AG09309 (cell line): Measurements from ENCODE around the gene AFMID.

Source experiments
- DNase-seq: peaks from one replicate; pipeline ENCODE4 v3.0.0-alpha.2; 2010; ENCODE audit warnings: low read depth
- H3K4me3 ChIP-seq: 2 replicates; pipeline ENCODE4 v1.5.1; 2011; ENCODE audit warnings: mild to moderate bottlenecking, low read depth, low read length, moderate library complexity; ENCODE audit not compliant: control insufficient read depth
- TF ChIP-seq, protein P1 (sequence below): IDR thresholded peaks from 2 replicates; pipeline ENCODE4 v1.5.1; 2011; ENCODE audit warnings: mild to moderate bottlenecking, low read depth, low read length, inconsistent platforms; ENCODE audit not compliant: insufficient read depth, control insufficient read depth; ENCODE audit errors: missing control alignments

AFMID gene

DNA sequence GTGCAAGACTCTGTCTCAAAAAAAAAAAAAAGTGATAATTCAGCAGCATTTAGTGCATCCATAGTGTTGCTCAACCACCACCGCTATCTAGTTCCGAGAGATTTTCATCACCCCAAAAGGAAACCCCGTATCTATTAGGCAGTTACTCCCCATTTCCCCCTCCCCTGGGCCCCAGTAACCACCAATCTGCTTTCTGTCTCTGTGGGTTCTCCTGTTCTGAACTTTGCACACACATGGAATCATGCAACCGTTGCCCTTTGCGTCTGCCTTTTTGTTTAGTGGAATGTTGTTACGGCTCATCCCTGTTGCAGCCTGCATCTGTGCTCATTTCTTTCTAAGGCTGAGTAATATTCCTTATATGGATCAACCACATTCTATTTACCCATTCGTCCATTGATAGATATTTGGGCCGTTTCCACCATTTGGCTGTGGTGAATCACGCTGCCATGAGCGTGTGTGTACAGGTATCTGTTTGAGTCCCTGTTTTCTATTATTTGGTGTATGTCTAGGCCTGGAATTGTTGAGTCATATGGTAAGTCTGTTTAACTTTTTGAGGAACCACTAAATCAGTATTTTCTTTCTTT is 27.5 kb upstream of the AFMID start:
- TF ChIP-seq, protein P1, sequence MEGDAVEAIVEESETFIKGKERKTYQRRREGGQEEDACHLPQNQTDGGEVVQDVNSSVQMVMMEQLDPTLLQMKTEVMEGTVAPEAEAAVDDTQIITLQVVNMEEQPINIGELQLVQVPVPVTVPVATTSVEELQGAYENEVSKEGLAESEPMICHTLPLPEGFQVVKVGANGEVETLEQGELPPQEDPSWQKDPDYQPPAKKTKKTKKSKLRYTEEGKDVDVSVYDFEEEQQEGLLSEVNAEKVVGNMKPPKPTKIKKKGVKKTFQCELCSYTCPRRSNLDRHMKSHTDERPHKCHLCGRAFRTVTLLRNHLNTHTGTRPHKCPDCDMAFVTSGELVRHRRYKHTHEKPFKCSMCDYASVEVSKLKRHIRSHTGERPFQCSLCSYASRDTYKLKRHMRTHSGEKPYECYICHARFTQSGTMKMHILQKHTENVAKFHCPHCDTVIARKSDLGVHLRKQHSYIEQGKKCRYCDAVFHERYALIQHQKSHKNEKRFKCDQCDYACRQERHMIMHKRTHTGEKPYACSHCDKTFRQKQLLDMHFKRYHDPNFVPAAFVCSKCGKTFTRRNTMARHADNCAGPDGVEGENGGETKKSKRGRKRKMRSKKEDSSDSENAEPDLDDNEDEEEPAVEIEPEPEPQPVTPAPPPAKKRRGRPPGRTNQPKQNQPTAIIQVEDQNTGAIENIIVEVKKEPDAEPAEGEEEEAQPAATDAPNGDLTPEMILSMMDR: no peak
- peak; percentile 53 for DNase-seq
- H3K4me3 ChIP-seq: no peak overlapping the region

DNA sequence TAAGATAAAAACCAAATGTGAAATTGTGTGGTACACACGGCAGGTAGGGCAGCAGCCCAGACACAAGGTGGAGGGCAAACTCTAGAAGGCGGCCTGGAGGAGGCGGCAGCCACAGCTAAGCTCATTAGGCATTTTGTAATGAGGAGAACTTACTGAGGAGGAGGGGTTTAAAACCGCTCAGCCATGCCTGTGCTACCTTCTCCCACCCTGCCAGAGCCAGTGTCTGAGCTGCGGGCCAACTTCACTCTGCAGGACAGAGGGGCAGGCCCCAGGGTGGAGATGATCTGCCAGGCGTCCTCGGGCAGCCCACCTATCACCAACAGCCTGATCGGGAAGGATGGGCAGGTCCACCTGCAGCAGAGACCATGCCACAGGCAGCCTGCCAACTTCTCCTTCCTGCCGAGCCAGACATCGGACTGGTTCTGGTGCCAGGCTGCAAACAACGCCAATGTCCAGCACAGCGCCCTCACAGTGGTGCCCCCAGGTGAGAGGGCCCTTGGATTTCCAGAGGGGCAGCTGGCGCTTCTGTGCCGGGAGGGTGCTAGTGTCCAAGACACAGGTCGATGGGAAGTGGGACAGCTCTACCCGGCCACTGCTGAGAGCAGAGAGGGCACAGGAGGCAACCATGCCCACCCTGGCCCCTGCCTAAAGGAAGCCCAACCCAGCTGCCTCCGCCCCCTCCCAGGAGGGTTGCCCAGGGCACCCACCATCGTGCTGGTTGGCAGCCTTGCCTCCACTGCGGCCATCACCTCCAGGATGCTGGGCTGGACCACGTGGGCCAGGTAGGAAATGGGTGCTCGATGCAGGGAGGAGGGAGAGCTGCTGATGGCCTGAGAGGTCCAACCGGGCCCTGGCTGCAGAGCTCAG is 23.0 kb upstream of the AFMID start:
- no peak for DNase-seq
- TF ChIP-seq, protein P1: no peak
- no peak overlapping the region for H3K4me3 ChIP-seq

DNA sequence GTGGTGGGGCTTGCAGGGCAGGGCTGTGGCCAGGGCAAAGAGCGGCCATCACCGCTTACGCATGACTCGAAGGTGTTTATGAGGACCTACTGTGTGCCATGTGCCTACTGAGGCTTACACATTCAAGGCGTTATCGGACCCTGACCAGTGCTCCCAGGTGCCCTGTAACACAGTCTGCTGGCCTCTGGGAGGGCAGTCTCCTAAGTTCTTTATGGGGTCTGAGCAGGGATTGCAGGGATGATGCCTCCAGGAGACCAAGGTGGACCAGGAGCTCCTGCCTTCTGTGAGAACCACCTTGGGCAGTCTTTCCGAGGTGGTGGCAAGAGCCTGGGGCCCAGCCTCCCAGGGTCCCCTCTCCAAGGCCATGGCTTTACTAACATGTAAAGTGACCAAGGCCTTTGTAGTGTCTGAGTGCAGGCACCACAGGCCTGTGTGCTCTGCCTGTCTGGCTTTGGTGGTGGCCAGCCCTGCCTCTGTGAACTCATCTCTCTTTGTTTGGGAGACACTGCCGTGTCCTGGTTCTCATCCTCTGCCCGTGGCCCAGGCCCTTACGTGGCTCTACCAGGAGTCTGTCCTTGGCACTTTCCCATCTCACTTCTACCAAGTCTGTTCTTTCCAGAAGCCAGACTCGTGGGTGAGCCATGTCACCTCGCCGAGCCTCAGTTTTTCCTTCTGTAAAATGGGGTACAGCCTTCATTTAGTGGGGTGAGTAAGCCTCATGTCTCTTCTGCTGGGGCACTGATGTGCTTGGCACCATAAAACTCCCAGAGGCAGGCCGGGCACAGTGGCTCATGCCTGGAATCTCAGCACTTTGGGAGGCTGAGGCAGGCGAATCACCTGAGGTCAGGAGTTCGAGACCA is 22.2 kb upstream of the AFMID start:
- no peak for DNase-seq
- TF ChIP-seq, protein P1: no peak
- no peak overlapping the region for H3K4me3 ChIP-seq

DNA sequence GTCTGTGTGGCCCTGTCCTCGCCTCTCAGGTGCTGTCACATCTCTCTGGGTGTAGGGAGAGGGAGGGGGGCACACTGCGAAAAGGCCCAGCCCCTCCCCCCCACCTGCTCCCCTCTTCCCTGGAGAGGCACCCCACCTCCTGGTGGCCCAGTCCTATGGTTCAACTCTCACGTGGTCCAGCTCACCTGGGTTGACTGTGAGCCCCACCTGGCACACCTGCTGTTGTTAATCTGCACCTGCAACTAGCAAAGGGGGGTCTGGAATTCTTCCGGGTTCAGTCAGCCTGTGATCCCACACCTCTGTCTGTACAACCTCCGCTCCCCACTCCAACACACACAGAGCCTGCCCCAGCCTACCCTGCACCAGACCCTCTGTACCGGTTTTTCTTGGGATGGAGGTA is 20.7 kb upstream of the AFMID start:
- TF ChIP-seq, protein P1: no peak
- no peak overlapping the region for H3K4me3 ChIP-seq
- DNase-seq: no peak

DNA sequence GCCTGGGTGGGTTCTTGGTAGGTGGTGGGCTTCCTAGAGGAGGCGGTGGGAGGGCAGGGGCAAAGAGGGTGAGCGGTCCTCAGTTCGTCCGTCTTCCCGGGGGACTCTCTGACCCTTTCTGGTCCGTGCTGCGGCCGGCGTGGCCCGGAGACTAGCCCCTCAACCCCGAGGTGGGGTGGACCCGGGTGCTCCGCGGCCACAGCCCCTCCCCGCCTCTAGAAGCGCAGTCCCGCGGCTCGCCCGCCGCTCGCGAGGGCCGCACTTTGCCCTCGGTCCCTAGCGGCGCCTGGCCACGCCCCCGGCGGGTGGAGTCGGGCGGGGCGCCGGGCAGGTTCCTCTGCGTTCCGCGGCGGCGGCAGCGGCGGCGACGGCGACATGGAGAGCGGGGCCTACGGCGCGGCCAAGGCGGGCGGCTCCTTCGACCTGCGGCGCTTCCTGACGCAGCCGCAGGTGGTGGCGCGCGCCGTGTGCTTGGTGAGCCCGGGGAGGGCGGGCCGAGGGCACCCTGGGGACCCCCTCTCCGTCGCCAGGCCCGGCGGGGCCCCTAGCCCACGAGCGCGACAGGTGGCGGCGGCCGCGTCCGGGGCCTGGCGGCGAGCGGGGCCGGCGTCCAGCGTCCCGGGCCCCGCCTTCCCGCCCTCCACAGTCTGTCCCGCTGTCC is 18.8 kb upstream of the AFMID start, which contains the start of gene SYNGR2:
TSS of gene SYNGR2 (plus strand) at position 340 of the 661 bp plus-strand sequence. CDS start at position 376, 36 bp downstream.
- TF ChIP-seq, protein P1: no peak
- no peak for DNase-seq
- peak within 1 kb of the TSS; percentile 69 for H3K4me3 ChIP-seq
